Measurements from ENCODE around the gene AMFR. TPM values are rescaled to one million over a fixed set of nuclear protein-coding genes. Genes with fewer than 3 reads are reported as not detected.

The AMFR gene
- total RNA-seq, 1 experiment from 2014 or later = 25.6 TPM

GRCh38 chr16:56405977-56406672 lies 19.2 kb downstream of the AMFR start:
- no peak overlapping the region for H3K4ac ChIP-seq (ENCODE audit: low read depth, low read length)
- no peaks in the 10 kb centered on the region for H3K79me1 ChIP-seq (ENCODE audit: insufficient read depth, low read depth, low read length, poor library complexity, severe bottlenecking)
- TF ChIP-seq CTCF (conservative IDR thresholded peaks at IDR 0.05) = no peak
- H3K18ac ChIP-seq (ENCODE audit: insufficient read length, low read depth, low read length) = no peak overlapping the region
- H2BK15ac ChIP-seq (ENCODE audit: low read depth, low read length) = no peak overlapping the region
- H4K91ac ChIP-seq (ENCODE audit: insufficient read length, low read depth, low read length) = no peak overlapping the region
- H3K23me2 ChIP-seq (ENCODE audit: insufficient read length, low read depth, low read length, poor library complexity, severe bottlenecking) = no peaks in the 10 kb centered on the region
- Mint-ChIP-seq H3K36me3 (ENCODE audit: insufficient read depth in 1 of 3, low read depth in 3 of 3) (peaks cover 12 to 56% (median 43%) of the 10 kb centered on the region in 3 experiments), H3K27ac (no peak overlapping the region), H3K4me3 (no peak overlapping the region), H3K4me1 (no peaks in the 10 kb centered on the region; a peak in 1 of 4 replicates), H3K27me3 (ENCODE audit: low read depth) (no peaks in the 10 kb centered on the region), H3K9me3 (no peaks in the 10 kb centered on the region; a peak in 2 of 5 replicates)
- no CpG with 5 or more reads among the region's 4 CpGs for WGBS (ENCODE audit: extremely low coverage, insufficient read length, low lambda C conversion rate)
- H3K9ac ChIP-seq (ENCODE audit: extremely low read depth, insufficient read length, low read length) = no peak overlapping the region
- H2AFZ ChIP-seq (ENCODE audit: low read length) = no peak overlapping the region
- H3T11ph ChIP-seq (ENCODE audit: low read length) = no peak overlapping the region
- H3K9me3 ChIP-seq (ENCODE audit: control insufficient read depth, low read depth, low read length) = no peaks in the 10 kb centered on the region
- H2BK12ac ChIP-seq (ENCODE audit: insufficient read length, low read depth, low read length) = no peak overlapping the region
- H3K23ac ChIP-seq (ENCODE audit: insufficient read length, low read depth, low read length) = no peak overlapping the region
- DNase-seq = no peak
- H2BK20ac ChIP-seq (ENCODE audit: low read depth, low read length, poor library complexity, severe bottlenecking) = no peak overlapping the region
- H4K20me1 ChIP-seq (ENCODE audit: control insufficient read depth, insufficient read depth, insufficient read length) = no peaks in the 10 kb centered on the region
- no peak overlapping the region for H2BK5ac ChIP-seq (ENCODE audit: insufficient read length, low read length)
- no peak overlapping the region for H4K5ac ChIP-seq (ENCODE audit: insufficient read length, low read depth, low read length)
- H3K56ac ChIP-seq (ENCODE audit: insufficient read length, low read depth, low read length) = no peak overlapping the region
- no peak overlapping the region for H3K4me2 ChIP-seq (ENCODE audit: insufficient read depth, insufficient read length, low read length)
- peaks cover 3% of the 10 kb centered on the region; the same call in 1 of the 2 replicates for H3K4me1 ChIP-seq (ENCODE audit: insufficient read depth, low read length)
- no peak overlapping the region for H2AK5ac ChIP-seq (ENCODE audit: insufficient read length, low read length)
- no peak overlapping the region for H3K27ac ChIP-seq (ENCODE audit: insufficient read length, low read depth, low read length)
- no peaks in the 10 kb centered on the region; the same call in 1 of the 2 replicates for H3K27me3 ChIP-seq (ENCODE audit: insufficient read depth, low read length)
- H3K79me2 ChIP-seq (ENCODE audit: insufficient read depth, low read length) = no peaks in the 10 kb centered on the region
- H3K14ac ChIP-seq (ENCODE audit: insufficient read depth, low read length) = no peak overlapping the region
- H2BK120ac ChIP-seq (ENCODE audit: low read depth, low read length, poor library complexity, severe bottlenecking) = no peak overlapping the region
- no peak overlapping the region for H4K8ac ChIP-seq (replicated peaks; ENCODE audit: insufficient read length, low read depth, low read length)
